Activated T-cell treated with anti-CD3 and anti-CD28 coated beads, Interleukin-2, amount 50 U/mL, for 72 hours (primary cell): ENCODE data around the gene SETD1A. TPM values are rescaled to one million over a fixed set of nuclear protein-coding genes. Genes with fewer than 3 reads are reported as not detected.

ENCODE experiments used
- ATAC-seq, 2 donors: fragments of 150-1000 bp; cut with Tn5 transposase; replicated peaks in 1 of 2; 2 replicates each; pipeline ENCODE4 v1.10.0; 2021; ENCODE audit warnings: moderate library complexity in 2 of 2, mild to moderate bottlenecking in 1 of 2
- DNase-seq, 2 donors: peaks; one replicate each; pipeline ENCODE4 v3.0.0; 2021 to 2022; ENCODE audit warnings: mixed read lengths in 1 of 2
- H3K27ac Mint-ChIP-seq: one replicate; pipeline ENCODE4 v1.8.0; 2022; ENCODE audit warnings: mild to moderate bottlenecking, moderate library complexity, mixed read lengths
- H3K27me3 Mint-ChIP-seq: one replicate; pipeline ENCODE4 v1.8.0; 2022; ENCODE audit warnings: low read depth, mixed read lengths
- H3K36me3 Mint-ChIP-seq, 2 donors: one replicate each; pipeline ENCODE4 v1.8.0; 2022; ENCODE audit warnings: mixed read lengths in 2 of 2, mild to moderate bottlenecking in 1 of 2; ENCODE audit not compliant: insufficient read depth in 2 of 2
- H3K4me1 Mint-ChIP-seq: one replicate; pipeline ENCODE4 v1.8.0; 2022; ENCODE audit warnings: low read depth, mixed read lengths
- H3K4me3 Mint-ChIP-seq, 2 donors: one replicate each; pipeline ENCODE4 v1.8.0; 2022; ENCODE audit warnings: mild to moderate bottlenecking in 2 of 2, mixed read lengths in 2 of 2, moderate library complexity in 2 of 2
- H3K9me3 Mint-ChIP-seq, 2 donors: one replicate each; pipeline ENCODE4 v1.8.0; 2022; ENCODE audit warnings: mixed read lengths in 2 of 2
- total RNA-seq, 2 donors: library from RNA; stranded (reverse); gene quantifications; one replicate each; pipeline ENCODE4 v1.2.3, GENCODE V29; 2022

Gene SETD1A
- total RNA-seq, 2 donors from 2014 or later = 19.1 to 25.5 TPM

DNA sequence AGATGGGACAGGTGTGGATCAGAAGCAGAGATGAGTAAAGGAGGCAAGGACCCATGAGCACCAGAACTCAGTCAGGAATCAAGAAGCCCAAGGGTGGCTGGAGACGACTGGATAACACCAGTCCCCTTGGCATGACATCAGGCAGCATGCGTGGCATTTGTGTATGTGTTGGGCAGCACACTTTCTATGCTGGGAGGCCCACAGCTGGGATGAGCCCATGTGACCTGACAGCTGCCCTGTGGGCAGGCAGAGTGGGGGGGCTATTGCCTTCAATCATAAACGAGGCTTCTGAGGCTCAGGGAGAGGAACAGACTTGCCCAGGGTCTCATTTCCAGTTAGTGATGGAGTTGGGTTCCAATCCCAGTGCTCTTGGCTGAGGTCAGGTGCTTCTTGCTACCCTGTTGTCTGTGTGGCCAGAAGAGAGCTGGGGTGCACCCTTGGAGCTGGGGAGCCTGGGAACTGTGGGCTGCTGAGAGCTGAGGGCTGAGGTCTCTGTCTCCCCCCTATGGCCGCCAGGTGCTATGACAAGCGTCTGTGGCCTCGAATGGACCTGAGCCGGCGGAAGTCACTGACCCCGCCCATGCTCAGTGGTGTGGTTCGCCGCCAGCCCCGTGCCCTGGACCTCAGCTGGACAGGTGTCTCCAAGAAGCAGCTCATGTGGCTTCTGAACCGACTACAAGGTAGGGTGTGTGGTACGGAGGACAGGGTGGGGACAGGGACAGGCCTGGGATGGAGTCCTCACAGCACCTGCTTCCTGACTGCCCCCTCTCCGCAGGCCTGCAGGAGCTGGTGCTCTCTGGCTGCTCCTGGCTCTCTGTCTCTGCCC, 15.7 kb upstream of the SETD1A start:
- Mint-ChIP-seq H3K36me3 (peaks cover 0 to 10% of the 10 kb centered on the region in 2 donors), H3K4me3 (peak overlapping the region; percentile 36 to 69), H3K27ac (peak overlapping the region; percentile 78), H3K9me3 (no peaks in the 10 kb centered on the region), H3K27me3 (no peaks in the 10 kb centered on the region), H3K4me1 (peaks cover 20% of the 10 kb centered on the region)
- DNase-seq (peak; percentile 77 to 81), ATAC-seq (peak; percentile 93 to 95)

DNA sequence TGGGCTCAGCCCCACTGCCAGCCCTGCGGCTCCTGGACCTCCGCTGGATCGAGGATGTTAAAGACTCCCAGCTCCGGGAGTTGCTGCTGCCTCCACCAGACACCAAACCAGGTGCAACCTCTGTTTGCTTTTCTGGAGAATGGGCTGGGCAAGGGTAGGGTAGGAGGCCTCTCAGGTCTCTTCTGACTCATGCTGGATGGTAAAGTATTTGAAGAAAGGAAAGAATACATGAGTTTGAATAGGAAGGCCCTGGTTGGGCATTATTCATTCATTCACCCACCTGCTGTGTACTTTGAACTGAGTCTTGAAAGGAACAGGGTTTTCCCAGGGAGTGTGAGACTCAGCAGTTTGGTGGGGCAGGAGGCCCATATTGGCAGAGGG, 15.1 kb upstream of the SETD1A start:
- DNase-seq (no peak), ATAC-seq (peak; percentile 42 to 51)
- no peaks in the 10 kb centered on the region for H3K9me3 Mint-ChIP-seq
- H3K27me3 Mint-ChIP-seq = no peaks in the 10 kb centered on the region
- peaks cover 0 to 10% of the 10 kb centered on the region in 2 donors for H3K36me3 Mint-ChIP-seq
- peaks cover 20% of the 10 kb centered on the region for H3K4me1 Mint-ChIP-seq
- H3K4me3 Mint-ChIP-seq = peak overlapping the region; percentile 36 to 69
- peak overlapping the region; percentile 70 for H3K27ac Mint-ChIP-seq

DNA sequence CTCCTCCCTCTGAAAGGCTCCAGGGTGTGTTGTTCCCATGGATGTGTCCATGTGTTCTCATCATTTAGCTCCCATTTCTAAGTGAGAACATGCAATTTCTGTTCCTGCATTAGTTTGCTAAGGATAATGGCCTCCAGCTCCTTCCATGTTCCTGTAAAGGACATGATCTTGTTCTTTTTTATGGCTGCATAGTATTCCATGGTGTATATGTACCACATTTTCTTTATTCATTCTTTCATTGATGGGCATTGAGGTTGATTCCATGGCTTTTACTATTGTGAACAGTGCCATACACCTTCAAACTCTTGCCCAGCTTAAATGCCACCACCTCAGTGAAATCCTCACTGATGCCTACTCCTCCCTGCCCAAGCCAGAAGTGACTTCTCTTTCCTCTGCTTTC, 13.2 kb upstream of the SETD1A start:
- Mint-ChIP-seq H3K27me3 (no peaks in the 10 kb centered on the region), H3K9me3 (no peaks in the 10 kb centered on the region), H3K4me3 (no peak overlapping the region), H3K27ac (no peak overlapping the region), H3K36me3 (peaks cover 0 to 10% of the 10 kb centered on the region in 2 donors), H3K4me1 (peaks cover 20% of the 10 kb centered on the region)
- ATAC-seq (no peak), DNase-seq (no peak)

GRCh38 chr16:30946671-30947540, 10.6 kb upstream of the SETD1A start:
- Mint-ChIP-seq H3K36me3 (peaks cover 0 to 8% of the 10 kb centered on the region in 2 donors), H3K4me3 (no peak overlapping the region), H3K27me3 (no peaks in the 10 kb centered on the region), H3K4me1 (peaks cover 26% of the 10 kb centered on the region), H3K9me3 (no peaks in the 10 kb centered on the region), H3K27ac (no peak overlapping the region)
- ATAC-seq (no peak), DNase-seq (no peak)

DNA sequence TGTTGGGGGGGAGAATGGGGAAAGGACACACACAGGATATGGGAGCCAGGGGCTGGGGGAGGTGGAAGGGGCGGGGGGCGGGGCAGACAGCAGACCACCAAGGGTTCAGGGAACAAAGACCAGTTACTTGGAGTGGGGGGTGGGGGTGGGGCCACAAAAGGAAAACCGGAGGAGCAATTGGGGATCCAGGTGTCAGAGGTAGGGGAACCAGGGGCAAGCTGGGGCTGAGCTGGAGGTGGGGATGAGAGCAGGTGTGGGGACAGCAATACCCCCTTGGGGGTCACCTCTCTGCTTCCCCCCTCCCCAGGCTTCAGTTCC, 10.1 kb upstream of the SETD1A start:
- no peak overlapping the region for H3K27ac Mint-ChIP-seq
- peaks cover 0 to 8% of the 10 kb centered on the region in 2 donors for H3K36me3 Mint-ChIP-seq
- H3K27me3 Mint-ChIP-seq = no peaks in the 10 kb centered on the region
- no peak overlapping the region for H3K4me3 Mint-ChIP-seq
- H3K9me3 Mint-ChIP-seq = no peaks in the 10 kb centered on the region
- H3K4me1 Mint-ChIP-seq = peaks cover 20% of the 10 kb centered on the region
- ATAC-seq (no peak), DNase-seq (no peak)

DNA sequence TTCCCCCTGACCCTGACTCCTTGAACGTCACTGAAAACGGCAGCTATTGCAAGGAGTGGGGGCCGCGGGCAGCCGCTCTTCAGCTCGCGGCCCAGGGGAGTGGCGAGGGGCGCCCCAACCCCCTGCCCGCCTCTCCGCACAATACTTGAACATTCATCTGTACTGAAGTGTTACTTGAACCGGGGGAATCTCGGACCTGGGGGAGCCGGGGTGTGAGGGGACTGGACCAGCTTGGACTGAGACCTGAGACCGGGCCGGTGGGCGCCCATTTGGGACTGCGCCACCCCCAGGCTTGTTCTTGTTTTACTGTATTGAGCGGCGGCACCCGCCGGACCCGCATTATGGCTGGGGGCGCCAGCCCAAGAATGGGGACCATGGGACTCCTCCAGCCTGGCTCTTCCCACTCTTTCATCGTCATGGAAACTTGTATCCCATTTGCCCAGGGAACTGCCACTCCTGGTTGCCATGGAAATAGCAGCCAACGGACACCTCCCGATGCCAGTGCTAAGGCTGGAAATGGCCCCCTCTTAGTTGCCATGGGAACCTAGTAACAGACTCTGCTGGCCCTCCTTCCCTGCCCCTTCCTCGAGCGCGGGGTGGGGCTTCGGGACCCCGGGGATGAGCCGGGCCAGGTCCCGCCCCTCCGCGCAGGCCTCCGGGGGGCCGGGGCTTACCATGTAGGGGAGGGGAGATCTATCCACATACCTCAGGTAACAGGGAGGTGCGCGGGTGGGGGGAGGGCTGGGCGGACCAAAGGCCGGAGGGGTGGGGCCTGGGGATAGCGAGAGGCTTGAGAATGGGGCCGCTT, 9.5 kb upstream of the SETD1A start:
- DNase-seq (no peak), ATAC-seq (no peak)
- H3K36me3 Mint-ChIP-seq = peaks cover 0 to 5% of the 10 kb centered on the region in 2 donors
- H3K4me3 Mint-ChIP-seq = peak overlapping the region in 1 of 2 donors; percentile 93
- H3K4me1 Mint-ChIP-seq = peaks cover 15% of the 10 kb centered on the region
- no peaks in the 10 kb centered on the region for H3K9me3 Mint-ChIP-seq
- no peaks in the 10 kb centered on the region for H3K27me3 Mint-ChIP-seq
- H3K27ac Mint-ChIP-seq = no peak overlapping the region

- peaks cover 0 to 5% of the 10 kb centered on the region in 2 donors for H3K36me3 Mint-ChIP-seq
- H3K4me1 Mint-ChIP-seq = peaks cover 21% of the 10 kb centered on the region
- no peaks in the 10 kb centered on the region for H3K27me3 Mint-ChIP-seq
- H3K27ac Mint-ChIP-seq = peak within 1 kb of the TSS; percentile 73
- H3K9me3 Mint-ChIP-seq = no peaks in the 10 kb centered on the region
- DNase-seq = peak; percentile 57 to 64
- peak; percentile 59 to 71 for ATAC-seq
- peak within 1 kb of the TSS; percentile 93 to 96 for H3K4me3 Mint-ChIP-seq
These were observed 8.6 kb upstream of the SETD1A start, which contains the start of gene ORAI3 for GRCh38 chr16:30948667-30949649. TSS of gene ORAI3 (plus strand) at chr16:30949068. CDS start at chr16:30949290, 222 bp downstream.

- Mint-ChIP-seq H3K27me3 (no peaks in the 10 kb centered on the region), H3K4me3 (peak overlapping the region; percentile 93 to 96), H3K36me3 (peaks cover 0 to 2% of the 10 kb centered on the region in 2 donors), H3K27ac (peak overlapping the region; percentile 73), H3K9me3 (no peaks in the 10 kb centered on the region), H3K4me1 (peaks cover 22% of the 10 kb centered on the region)
- ATAC-seq = peak; percentile 57 to 65
- peak; percentile 46 to 61 for DNase-seq
These were observed 7.7 kb upstream of the SETD1A start for GRCh38 chr16:30949650-30950515.

DNA sequence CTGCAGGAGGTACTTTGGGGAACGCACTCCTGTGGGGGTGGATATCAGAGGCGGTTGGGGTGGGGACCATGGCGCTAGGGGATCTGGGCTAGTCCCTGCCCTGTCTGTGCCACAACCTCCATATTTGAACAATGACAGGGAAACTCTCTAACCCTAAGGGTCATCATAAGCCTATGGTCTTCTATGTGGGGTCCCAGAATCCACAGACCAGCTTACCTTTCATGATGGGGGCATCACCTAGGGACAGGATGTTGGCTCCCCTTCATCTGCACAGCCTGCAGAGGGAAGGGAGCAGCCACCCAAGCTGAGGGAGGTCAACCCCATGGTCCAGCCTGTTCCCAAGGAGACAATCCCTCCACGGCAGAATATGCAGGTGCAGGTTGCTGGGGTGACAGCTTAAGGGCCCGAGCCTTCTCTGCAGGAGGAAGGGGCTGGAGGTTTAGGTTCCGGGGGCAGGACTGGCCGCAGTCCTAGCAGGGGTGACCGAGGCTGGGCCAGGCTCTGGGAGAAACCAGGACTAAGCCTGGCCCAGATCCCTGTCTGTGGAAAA, 7.0 kb upstream of the SETD1A start:
- Mint-ChIP-seq H3K27me3 (no peaks in the 10 kb centered on the region), H3K27ac (no peak overlapping the region), H3K9me3 (no peaks in the 10 kb centered on the region), H3K4me3 (peak overlapping the region; percentile 93 to 96), H3K36me3 (peaks cover 0 to 2% of the 10 kb centered on the region in 2 donors), H3K4me1 (peaks cover 22% of the 10 kb centered on the region)
- no peak for DNase-seq
- ATAC-seq = peak in 1 of 2 donors; percentile 1

GRCh38 chr16:30951193-30951592, 6.4 kb upstream of the SETD1A start:
- H3K4me3 Mint-ChIP-seq = peak overlapping the region; percentile 17 to 32

GRCh38 chr16:30951750-30952149, 5.8 kb upstream of the SETD1A start:
- no peaks in the 10 kb centered on the region for H3K9me3 Mint-ChIP-seq
- no peak overlapping the region for H3K4me3 Mint-ChIP-seq
- no peak for ATAC-seq
- H3K27me3 Mint-ChIP-seq = no peaks in the 10 kb centered on the region
- no peak for DNase-seq
- H3K4me1 Mint-ChIP-seq = peaks cover 29% of the 10 kb centered on the region
- no peak overlapping the region for H3K27ac Mint-ChIP-seq
- no peaks in the 10 kb centered on the region for H3K36me3 Mint-ChIP-seq

More at GRCh38 chr16:30951193-30951592, 6.4 kb upstream of the SETD1A start:
- Mint-ChIP-seq H3K4me1 (peaks cover 25% of the 10 kb centered on the region), H3K27ac (no peak overlapping the region), H3K36me3 (no peaks in the 10 kb centered on the region), H3K9me3 (no peaks in the 10 kb centered on the region), H3K27me3 (no peaks in the 10 kb centered on the region)
- no peak for DNase-seq
- ATAC-seq = no peak
